Mesenchymal stem cell (in vitro differentiated cells and primary cell): Measurements from ENCODE around the gene OR6C68.

ENCODE experiments used
- DNase-seq: peaks from one replicate; pipeline ENCODE4 v3.0.0-alpha.2; 2013
- H2AFZ ChIP-seq: one replicate; pipeline ENCODE4 v1.6.1; 2013; ENCODE audit warnings: low read depth, mild to moderate bottlenecking, control low read depth, inconsistent platforms, low read length, moderate library complexity
- H2AK5ac ChIP-seq: 2 replicates; pipeline ENCODE4 v1.6.1; 2013; ENCODE audit warnings: low read length, moderate library complexity, mild to moderate bottlenecking, inconsistent platforms; ENCODE audit not compliant: severe bottlenecking
- H2BK120ac ChIP-seq: one replicate; pipeline ENCODE4 v1.6.1; 2013; ENCODE audit warnings: low read depth, mild to moderate bottlenecking, inconsistent platforms, low read length, moderate library complexity
- H2BK12ac ChIP-seq, 2 experiments: one replicate each; pipeline ENCODE4 v1.6.1; 2013; ENCODE audit warnings: inconsistent platforms in 2 of 2, low read length in 2 of 2, mild to moderate bottlenecking in 2 of 2, moderate library complexity in 2 of 2, control low read depth in 1 of 2
- H2BK15ac ChIP-seq: one replicate; pipeline ENCODE4 v1.6.1; 2013; ENCODE audit warnings: mild to moderate bottlenecking, low read depth, inconsistent platforms; ENCODE audit not compliant: poor library complexity, severe bottlenecking
- H2BK5ac ChIP-seq: 2 replicates; pipeline ENCODE4 v1.6.1; 2013; ENCODE audit warnings: low read depth, mild to moderate bottlenecking, low read length, control low read depth, inconsistent platforms; ENCODE audit not compliant: poor library complexity, severe bottlenecking
- H3K14ac ChIP-seq, 2 experiments: one replicate each; pipeline ENCODE4 v1.6.1; 2013; ENCODE audit warnings: inconsistent platforms in 2 of 2, low read length in 2 of 2, control low read depth in 1 of 2, mild to moderate bottlenecking in 1 of 2, moderate library complexity in 1 of 2
- H3K18ac ChIP-seq, 2 experiments: one replicate each; pipeline ENCODE4 v1.6.1; 2013; ENCODE audit warnings: inconsistent platforms in 2 of 2, low read length in 2 of 2, control low read depth in 1 of 2, low read depth in 1 of 2, mild to moderate bottlenecking in 1 of 2
- H3K23ac ChIP-seq, 2 experiments: one replicate each; pipeline ENCODE4 v1.6.1; 2013; ENCODE audit warnings: inconsistent platforms in 2 of 2, low read length in 2 of 2, mild to moderate bottlenecking in 2 of 2, moderate library complexity in 2 of 2, control low read depth in 1 of 2
- H3K27ac ChIP-seq: 2 replicates; pipeline ENCODE4 v1.5.1; 2013; ENCODE audit warnings: mild to moderate bottlenecking, moderate library complexity, low read length, control low read depth, inconsistent platforms; ENCODE audit not compliant: poor library complexity, severe bottlenecking
- H3K27me3 ChIP-seq, 2 experiments: 2 replicates each; pipeline versions ENCODE4 v1.6.1 to v1.7.0; 2013; ENCODE audit warnings: low read length in 2 of 2, mild to moderate bottlenecking in 2 of 2, moderate library complexity in 2 of 2, control low read depth in 1 of 2, inconsistent platforms in 1 of 2; ENCODE audit not compliant: control insufficient read depth in 1 of 2, insufficient read depth in 1 of 2
- H3K36me3 ChIP-seq, 2 experiments: 2 replicates each; pipeline versions ENCODE4 v1.6.1 to v1.7.0; 2013; ENCODE audit warnings: low read length in 2 of 2, control low read depth in 1 of 2, inconsistent platforms in 1 of 2, low read depth in 1 of 2, mild to moderate bottlenecking in 1 of 2; ENCODE audit not compliant: insufficient read depth in 2 of 2, control insufficient read depth in 1 of 2
- H3K4ac ChIP-seq, 2 experiments: one replicate each; pipeline ENCODE4 v1.6.1; 2013; ENCODE audit warnings: inconsistent platforms in 2 of 2, low read length in 2 of 2, mild to moderate bottlenecking in 2 of 2, moderate library complexity in 2 of 2, control low read depth in 1 of 2, low read depth in 1 of 2
- H3K4me1 ChIP-seq: 2 replicates; pipeline ENCODE4 v1.6.1; 2013; ENCODE audit warnings: low read depth, low read length, control low read depth; ENCODE audit not compliant: control insufficient read depth, insufficient read depth
- H3K4me2 ChIP-seq: 2 replicates; pipeline ENCODE4 v1.6.1; 2013; ENCODE audit warnings: low read length, mild to moderate bottlenecking, inconsistent platforms; ENCODE audit not compliant: poor library complexity, severe bottlenecking
- H3K4me3 ChIP-seq, 2 experiments: 2 replicates each; pipeline versions ENCODE4 v1.5.1 to v1.7.0; 2013; ENCODE audit warnings: low read length in 2 of 2, mild to moderate bottlenecking in 2 of 2, control low read depth in 1 of 2, low read depth in 1 of 2; ENCODE audit not compliant: insufficient read depth in 1 of 2
- H3K79me1 ChIP-seq: replicated peaks from 2 replicates; pipeline ENCODE4 v1.6.1; 2013; ENCODE audit warnings: mild to moderate bottlenecking, control low read depth, low read length, inconsistent platforms; ENCODE audit not compliant: poor library complexity, severe bottlenecking
- H3K9ac ChIP-seq: 2 replicates; pipeline ENCODE4 v1.7.0; 2013; ENCODE audit warnings: mild to moderate bottlenecking, low read length, moderate library complexity
- H3K9me3 ChIP-seq: 2 replicates; pipeline ENCODE4 v1.7.0; 2013; ENCODE audit warnings: mild to moderate bottlenecking, low read length; ENCODE audit not compliant: control insufficient read depth
- H4K8ac ChIP-seq: one replicate; pipeline ENCODE4 v1.6.1; 2013; ENCODE audit warnings: inconsistent platforms, mild to moderate bottlenecking, low read length, moderate library complexity
- H4K91ac ChIP-seq: one replicate; pipeline ENCODE4 v1.6.1; 2013; ENCODE audit warnings: mild to moderate bottlenecking, low read length, inconsistent platforms
- WGBS: methylation state at CpG from one replicate; pipeline ENCODE4 v1.1.7; 2013; ENCODE audit warnings: mixed read lengths; 5-methylcytosine and 5-hydroxymethylcytosine counted together

The OR6C68 gene

GRCh38 chr12:55515696-55516095, 23.5 kb downstream of the OR6C68 start:
- no peak overlapping the region for H2BK5ac ChIP-seq
- no peak overlapping the region for H3K23ac ChIP-seq
- H3K4me1 ChIP-seq = no peaks in the 10 kb centered on the region
- H3K9ac ChIP-seq = no peak overlapping the region
- no peak overlapping the region for H3K4me3 ChIP-seq
- WGBS = 61% methylated on average over 1 of the region's 1 CpG
- no peak overlapping the region for H3K4ac ChIP-seq
- no peak overlapping the region for H4K8ac ChIP-seq
- no peak overlapping the region for H2AFZ ChIP-seq
- H2AK5ac ChIP-seq = no peak overlapping the region
- no peaks in the 10 kb centered on the region for H3K9me3 ChIP-seq
- no peak overlapping the region for H3K4me2 ChIP-seq
- no peak overlapping the region for H2BK120ac ChIP-seq
- no peak overlapping the region for H3K14ac ChIP-seq
- no peak overlapping the region for H4K91ac ChIP-seq
- no peak overlapping the region for H3K27ac ChIP-seq
- H3K79me1 ChIP-seq = no peaks in the 10 kb centered on the region
- no peaks in the 10 kb centered on the region for H3K27me3 ChIP-seq
- H3K18ac ChIP-seq = no peak overlapping the region
- DNase-seq = no peak
- no peaks in the 10 kb centered on the region for H3K36me3 ChIP-seq
- no peak overlapping the region for H2BK15ac ChIP-seq
- no peak overlapping the region for H2BK12ac ChIP-seq

- DNase-seq = no peak
- no peak overlapping the region for H2BK5ac ChIP-seq
- H3K4me1 ChIP-seq = no peaks in the 10 kb centered on the region
- no peak overlapping the region for H3K23ac ChIP-seq
- no peak overlapping the region for H2AFZ ChIP-seq
- H4K91ac ChIP-seq = no peak overlapping the region
- H2BK15ac ChIP-seq = no peak overlapping the region
- no peaks in the 10 kb centered on the region for H3K27me3 ChIP-seq
- H3K9me3 ChIP-seq = no peaks in the 10 kb centered on the region
- no peak overlapping the region for H3K4ac ChIP-seq
- H4K8ac ChIP-seq = no peak overlapping the region
- no peak overlapping the region for H2AK5ac ChIP-seq
- H3K14ac ChIP-seq = no peak overlapping the region
- H3K36me3 ChIP-seq = no peaks in the 10 kb centered on the region
- no peak overlapping the region for H3K9ac ChIP-seq
- no peak overlapping the region for H3K4me2 ChIP-seq
- H2BK12ac ChIP-seq = no peak overlapping the region
- H2BK120ac ChIP-seq = no peak overlapping the region
- no peak overlapping the region for H3K27ac ChIP-seq
- H3K79me1 ChIP-seq = no peaks in the 10 kb centered on the region
- no peak overlapping the region for H3K4me3 ChIP-seq
- H3K18ac ChIP-seq = no peak overlapping the region
These were observed 24.2 kb downstream of the OR6C68 start for GRCh38 chr12:55516391-55516790.
